Smooth muscle cell of the brain vasculature (primary cell): ENCODE data around the gene TERT.

Experiments
- DNase-seq: peaks from one replicate; pipeline ENCODE4 v3.0.0-alpha.2; 2012; ENCODE audit warnings: low read depth, low spot score

Gene TERT

DNA sequence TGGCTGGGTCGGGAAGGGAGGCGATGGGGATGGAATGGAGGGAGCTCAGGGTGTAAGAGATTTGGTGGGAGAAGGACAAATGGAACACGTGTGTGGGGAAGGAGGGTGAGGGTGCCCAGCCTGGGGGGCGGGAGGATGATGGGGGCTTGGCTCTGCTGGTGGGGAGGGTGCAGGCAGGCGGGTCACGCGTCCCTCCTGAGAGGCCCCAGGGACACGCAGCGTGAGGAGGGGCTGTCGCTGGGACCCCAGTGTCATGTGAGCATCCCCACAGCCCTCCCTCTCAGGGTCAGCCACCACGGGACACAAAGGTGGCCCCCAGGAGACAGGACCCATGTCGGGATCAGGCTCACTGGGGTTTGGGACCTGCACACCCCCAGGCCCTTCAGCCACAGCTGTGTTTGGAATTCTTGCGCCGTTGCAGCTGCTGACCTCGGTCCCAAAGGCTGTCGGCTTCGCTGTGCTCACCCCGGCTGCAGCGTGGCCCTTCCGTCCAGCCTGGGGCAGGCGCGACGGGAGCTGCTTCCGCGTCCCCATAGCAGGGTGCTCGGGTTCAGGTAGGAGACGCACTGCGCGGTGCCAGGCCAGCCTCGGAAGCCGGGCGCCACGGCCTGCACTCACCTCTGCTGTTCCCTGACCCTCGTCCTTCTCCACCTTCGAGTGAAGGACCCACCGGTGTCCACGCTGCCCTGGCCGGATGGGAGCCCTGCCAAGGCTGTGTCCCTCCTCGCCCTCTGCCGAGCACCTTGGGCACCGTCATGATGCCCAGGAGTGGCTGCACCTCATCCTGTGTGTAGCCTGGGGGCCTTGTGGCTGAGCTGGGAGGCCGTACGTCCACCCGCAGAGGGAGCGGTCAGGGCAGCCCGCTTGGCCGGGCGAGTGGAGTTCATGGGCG is 88.1 kb downstream of the TERT start:
- no peak for DNase-seq

GRCh38 chr5:1205255-1206180 is 89.3 kb downstream of the TERT start:
- no peak for DNase-seq

GRCh38 chr5:1204693-1205242 is 90.1 kb downstream of the TERT start:
- no peak for DNase-seq

GRCh38 chr5:1203968-1204692 is 90.7 kb downstream of the TERT start:
- DNase-seq = no peak

- no peak for DNase-seq
Measured at GRCh38 chr5:1203311-1203967, 91.4 kb downstream of the TERT start.
